Smooth muscle cell (in vitro differentiated cells): ENCODE measurements around the gene MYO18B. TPM values are rescaled to one million over a fixed set of nuclear protein-coding genes. Genes with fewer than 3 reads are reported as not detected.
A peak's percentile ranks its signal among the peaks of the same experiment; 100 is the strongest.

ENCODE experiments used
- DNase-seq: peaks from one replicate; lab custom pipeline; 2025; ENCODE audit not compliant: unreplicated experiment; lab: John Stamatoyannopoulos, UW
- H2AFZ ChIP-seq: fragments of 200-600 bp; sonication (generic); 2 replicates; pipeline ENCODE4 v1.6.0; 2016; ENCODE audit warnings: antibody characterized with exemption, low read depth, mild to moderate bottlenecking
- H3F3A ChIP-seq: fragments of 200-600 bp; sonication (generic); 2 replicates; pipeline ENCODE4 v1.6.0; 2017; ENCODE audit warnings: antibody characterized with exemption, low read depth
- H3K27ac ChIP-seq: fragments of 200-600 bp; sonication (generic); 2 replicates; pipeline ENCODE4 v1.5.1; 2016; ENCODE audit warnings: low read depth, mild to moderate bottlenecking
- H3K27me3 ChIP-seq: fragments of 200-600 bp; sonication (generic); 2 replicates; pipeline ENCODE4 v1.6.1; 2016; ENCODE audit warnings: low read depth, mild to moderate bottlenecking
- H3K36me3 ChIP-seq: fragments of 200-600 bp; sonication (generic); 2 replicates; pipeline ENCODE4 v1.5.1; 2016; ENCODE audit warnings: low read depth
- H3K4me1 ChIP-seq: fragments of 200-600 bp; sonication (generic); 2 replicates; pipeline ENCODE4 v1.5.1; 2016; ENCODE audit warnings: low read depth
- H3K4me2 ChIP-seq: fragments of 200-600 bp; sonication (generic); 2 replicates; pipeline ENCODE4 v1.6.0; 2016; ENCODE audit warnings: mild to moderate bottlenecking
- H3K4me3 ChIP-seq: fragments of 200-600 bp; sonication (generic); 2 replicates; pipeline ENCODE4 v1.5.1; 2016; ENCODE audit warnings: mild to moderate bottlenecking
- H3K79me2 ChIP-seq: fragments of 200-600 bp; sonication (generic); 2 replicates; pipeline ENCODE4 v1.6.0; 2016; ENCODE audit warnings: low read depth, mild to moderate bottlenecking
- H3K9ac ChIP-seq: fragments of 200-600 bp; sonication (generic); 2 replicates; pipeline ENCODE4 v1.6.0; 2016; ENCODE audit warnings: low read depth
- H3K9me3 ChIP-seq: fragments of 200-600 bp; sonication (generic); replicated peaks from 2 replicates; pipeline ENCODE4 v1.5.1; 2016; ENCODE audit warnings: low read depth
- H4K20me1 ChIP-seq: fragments of 200-600 bp; sonication (generic); 2 replicates; pipeline ENCODE4 v1.6.0; 2016; ENCODE audit warnings: low read depth
- WGBS: methylation state at CpG from one replicate; pipeline ENCODE4 v1.1.7; 2016; ENCODE audit warnings: low lambda C conversion rate; 5-methylcytosine and 5-hydroxymethylcytosine counted together
- polyA plus RNA-seq: library from polyadenylated mRNA; unstranded; fragments of >200 nt; fragmentation: Nextera tagmentation; extraction: Ambion mirVana; gene quantifications from 2 replicates; pipeline ENCODE4 v1.2.1, GENCODE V29; 2016
- total RNA-seq: library from RNA; depleted of rRNA; stranded (reverse); fragments of >200 nt; gene quantifications from 2 replicates; pipeline ENCODE4 v1.2.3, GENCODE V29; 2014
- TF ChIP-seq, protein P1 (sequence below): fragments of 200-600 bp; sonication (generic); IDR thresholded peaks from 2 replicates; pipeline ENCODE4 v1.5.1; 2017; ENCODE audit warnings: borderline replicate concordance, mild to moderate bottlenecking, antibody characterized with exemption; ENCODE audit not compliant: insufficient read depth, poor library complexity, severe bottlenecking

MYO18B gene
- total and polyA plus RNA-seq, 2 experiments from 2014 or later: 0.13 to 1.2 TPM

DNA sequence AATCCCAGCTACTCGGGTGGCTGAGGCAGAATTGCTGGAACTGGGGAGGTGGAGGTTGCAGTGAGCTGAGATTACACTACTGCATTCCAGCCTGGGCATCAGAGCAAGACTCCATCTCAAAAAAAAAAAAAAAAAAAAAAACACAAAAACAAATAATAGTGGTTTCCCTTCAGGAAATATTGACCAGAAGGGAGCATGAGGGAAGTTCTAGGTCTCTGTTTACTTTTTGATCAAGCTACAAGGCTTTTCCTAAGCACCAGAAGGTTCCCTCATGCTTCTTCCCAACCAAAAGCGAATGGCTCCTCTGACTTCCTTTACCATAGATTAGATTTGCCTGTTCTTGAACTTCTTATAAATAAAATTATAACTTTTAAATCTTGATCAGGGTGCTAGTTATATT lies 18.3 kb downstream of the MYO18B start:
- H3K27ac ChIP-seq: peak overlapping the region; percentile 68
- DNase-seq: no peak
- no peak overlapping the region for H2AFZ ChIP-seq
- H3K79me2 ChIP-seq: no peaks in the 10 kb centered on the region
- no peaks in the 10 kb centered on the region for H4K20me1 ChIP-seq
- no peaks in the 10 kb centered on the region for H3K27me3 ChIP-seq
- H3K4me1 ChIP-seq: no peaks in the 10 kb centered on the region
- TF ChIP-seq, protein P1, sequence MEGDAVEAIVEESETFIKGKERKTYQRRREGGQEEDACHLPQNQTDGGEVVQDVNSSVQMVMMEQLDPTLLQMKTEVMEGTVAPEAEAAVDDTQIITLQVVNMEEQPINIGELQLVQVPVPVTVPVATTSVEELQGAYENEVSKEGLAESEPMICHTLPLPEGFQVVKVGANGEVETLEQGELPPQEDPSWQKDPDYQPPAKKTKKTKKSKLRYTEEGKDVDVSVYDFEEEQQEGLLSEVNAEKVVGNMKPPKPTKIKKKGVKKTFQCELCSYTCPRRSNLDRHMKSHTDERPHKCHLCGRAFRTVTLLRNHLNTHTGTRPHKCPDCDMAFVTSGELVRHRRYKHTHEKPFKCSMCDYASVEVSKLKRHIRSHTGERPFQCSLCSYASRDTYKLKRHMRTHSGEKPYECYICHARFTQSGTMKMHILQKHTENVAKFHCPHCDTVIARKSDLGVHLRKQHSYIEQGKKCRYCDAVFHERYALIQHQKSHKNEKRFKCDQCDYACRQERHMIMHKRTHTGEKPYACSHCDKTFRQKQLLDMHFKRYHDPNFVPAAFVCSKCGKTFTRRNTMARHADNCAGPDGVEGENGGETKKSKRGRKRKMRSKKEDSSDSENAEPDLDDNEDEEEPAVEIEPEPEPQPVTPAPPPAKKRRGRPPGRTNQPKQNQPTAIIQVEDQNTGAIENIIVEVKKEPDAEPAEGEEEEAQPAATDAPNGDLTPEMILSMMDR: no peak
- no peak overlapping the region for H3K9ac ChIP-seq
- H3K4me2 ChIP-seq: no peak overlapping the region
- no peaks in the 10 kb centered on the region for H3K9me3 ChIP-seq
- no peak overlapping the region for H3K4me3 ChIP-seq
- no peaks in the 10 kb centered on the region for H3F3A ChIP-seq
- H3K36me3 ChIP-seq: no peaks in the 10 kb centered on the region
- 66% methylated on average over 2 of the region's 2 CpGs for WGBS

DNA sequence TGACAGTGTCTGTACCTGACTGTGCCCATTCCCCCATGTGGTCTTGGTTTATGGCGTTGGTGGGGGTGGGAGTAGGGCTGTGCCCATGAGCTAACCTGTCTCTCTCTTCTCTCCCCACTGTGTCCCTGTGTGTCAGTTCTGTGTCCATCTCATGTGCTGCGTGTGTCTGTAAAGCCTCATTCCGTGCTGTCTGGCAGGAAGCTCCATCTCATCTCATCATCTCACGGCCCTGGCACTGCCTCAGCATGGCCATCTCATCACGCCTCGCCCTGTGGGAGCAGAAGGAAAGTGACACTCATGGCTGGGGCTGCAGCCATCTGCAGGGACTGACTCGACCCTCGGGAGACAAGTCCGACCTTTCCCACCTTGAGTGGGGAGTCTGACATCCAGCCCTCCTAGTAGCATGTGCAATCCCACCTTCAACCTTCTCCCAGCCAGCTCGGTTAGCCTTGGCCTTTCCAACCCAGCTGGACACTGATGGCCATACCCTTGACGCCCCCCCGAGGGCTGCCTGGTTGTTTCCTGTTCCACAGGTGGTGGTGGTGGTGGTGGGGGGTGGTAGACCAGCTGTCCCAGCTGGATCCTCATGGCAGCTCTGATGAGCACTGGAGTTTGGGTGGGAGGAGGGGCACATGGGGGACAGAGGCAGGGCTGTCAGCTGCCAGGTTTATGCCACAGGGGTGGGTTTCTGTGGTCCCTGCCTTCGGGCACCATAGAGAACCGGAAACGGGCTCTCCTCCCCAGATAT lies 19.0 kb downstream of the MYO18B start:
- no peaks in the 10 kb centered on the region for H3F3A ChIP-seq
- H3K9me3 ChIP-seq: peaks cover under 1% of the 10 kb centered on the region
- no peak overlapping the region for H3K27ac ChIP-seq
- no peak overlapping the region for H3K4me3 ChIP-seq
- H3K79me2 ChIP-seq: no peaks in the 10 kb centered on the region
- H3K4me1 ChIP-seq: no peaks in the 10 kb centered on the region
- TF ChIP-seq, protein P1: no peak
- no peak for DNase-seq
- no peaks in the 10 kb centered on the region for H3K36me3 ChIP-seq
- no peak overlapping the region for H3K4me2 ChIP-seq
- no peak overlapping the region for H3K9ac ChIP-seq
- H2AFZ ChIP-seq: no peak overlapping the region
- WGBS: 95% methylated on average over 15 of the region's 15 CpGs
- no peaks in the 10 kb centered on the region for H4K20me1 ChIP-seq
- no peaks in the 10 kb centered on the region for H3K27me3 ChIP-seq

DNA sequence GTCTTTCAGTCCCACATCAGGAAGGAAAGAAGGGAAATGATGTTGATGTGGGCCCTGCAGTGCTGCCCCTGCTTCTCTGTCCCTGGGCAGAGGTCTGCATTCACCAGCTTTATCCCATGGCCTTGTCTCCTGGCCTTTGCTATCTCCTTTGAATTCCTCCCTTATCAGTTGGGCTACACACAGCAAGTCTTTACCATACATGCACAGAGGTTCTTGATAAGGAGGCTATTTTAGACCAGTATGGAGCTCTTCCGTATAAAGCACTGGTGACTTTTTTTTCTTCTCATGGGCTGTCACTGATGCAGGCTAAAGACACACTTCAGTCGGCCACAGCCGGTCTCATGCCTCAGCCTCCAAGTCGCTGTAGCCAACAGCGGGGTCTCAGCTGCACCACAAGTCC lies 20.2 kb downstream of the MYO18B start:
- 55% methylated on average over 5 of the region's 5 CpGs for WGBS
- Histone ChIP-seq H3K79me2 (no peaks in the 10 kb centered on the region), H3F3A (no peaks in the 10 kb centered on the region), H3K27ac (no peak overlapping the region), H4K20me1 (no peaks in the 10 kb centered on the region), H3K36me3 (no peaks in the 10 kb centered on the region), H3K27me3 (no peaks in the 10 kb centered on the region), H2AFZ (no peak overlapping the region), H3K4me1 (no peaks in the 10 kb centered on the region), H3K4me3 (no peak overlapping the region), H3K4me2 (no peak overlapping the region), H3K9me3 (peaks cover 11% of the 10 kb centered on the region), H3K9ac (no peak overlapping the region)
- TF ChIP-seq, protein P1: no peak
- DNase-seq: no peak
